NCI-H1417 treated with DMSO at 0.1 percent for 48 hours (cell line): Measurements from ENCODE around the gene SS18.

Source experiments
- DNase-seq: peaks from one replicate; lab custom pipeline; 2025; lab: John Stamatoyannopoulos, UW

SS18 gene

DNA sequence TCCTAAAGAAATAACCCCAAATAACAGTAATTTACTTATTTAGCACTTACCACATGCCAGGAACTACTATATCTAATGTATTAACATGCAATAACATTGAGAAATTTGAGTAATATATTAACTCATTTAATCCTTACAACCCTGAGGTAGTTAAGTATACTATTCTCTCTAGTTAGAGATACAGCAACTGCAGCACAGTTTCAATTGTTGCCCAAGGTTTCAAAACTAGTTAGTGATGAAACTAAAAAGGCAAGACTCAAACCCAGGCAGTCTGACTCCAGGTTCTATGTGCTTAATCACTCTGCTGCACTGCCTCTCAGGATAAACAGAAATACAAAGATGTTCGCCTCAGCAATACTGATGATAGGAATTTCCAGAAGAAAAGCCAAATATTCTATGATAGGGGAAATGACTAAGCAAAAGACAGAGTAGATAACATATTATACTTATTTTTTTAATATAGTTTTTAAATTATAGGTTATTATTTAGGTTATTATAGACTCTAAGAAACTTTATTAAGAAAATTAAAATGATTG, 88.0 kb downstream of the SS18 start:
- DNase-seq, result no peak

GRCh38 chr18:25998461-25998860, 92.0 kb downstream of the SS18 start:
- no peak for DNase-seq

DNA sequence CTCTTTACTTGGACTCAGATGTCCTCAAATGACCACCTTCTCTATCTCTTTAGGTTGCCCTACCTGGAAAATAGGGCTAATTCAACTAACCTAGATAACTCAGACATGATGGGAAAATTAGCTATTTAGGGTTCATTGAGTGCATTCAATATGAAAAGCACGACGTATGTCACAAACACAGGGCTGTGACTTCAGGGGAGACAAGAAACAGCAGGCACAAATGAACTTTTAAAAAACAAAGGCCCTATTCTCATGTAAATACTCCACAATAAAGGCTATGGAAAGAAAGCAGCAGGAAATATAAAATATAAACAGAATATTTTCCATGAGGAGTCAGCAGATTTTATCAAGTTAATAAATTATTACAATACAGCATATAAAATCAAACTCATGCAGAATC, 97.8 kb downstream of the SS18 start:
- DNase-seq, result no peak

GRCh38 chr18:25990473-25990872, 99.9 kb downstream of the SS18 start:
- no peak for DNase-seq

GRCh38 chr18:25985707-25986394, 104.6 kb downstream of the SS18 start:
- DNase-seq, result no peak

DNA sequence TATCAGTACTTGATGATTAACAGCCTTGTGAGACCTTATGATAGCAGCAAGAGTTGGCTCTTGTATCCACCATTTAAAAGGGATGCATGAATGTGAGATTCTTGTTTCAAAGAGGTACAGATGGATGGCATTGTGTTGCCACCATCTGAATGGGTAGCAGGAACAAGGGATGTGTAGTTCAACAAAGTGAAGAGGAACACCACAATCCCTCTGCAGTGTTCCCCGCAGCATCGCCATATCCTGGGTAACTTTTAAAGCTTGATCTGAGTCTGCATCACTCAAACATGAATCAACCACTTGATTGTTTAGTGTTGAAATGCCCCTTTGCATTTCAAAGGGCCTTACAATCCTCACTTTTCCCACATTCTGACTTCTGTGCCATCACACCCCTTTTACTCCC, 106.7 kb downstream of the SS18 start:
- no peak for DNase-seq

- no peak for DNase-seq
Measured at GRCh38 chr18:25982961-25983360, 107.5 kb downstream of the SS18 start.

DNA sequence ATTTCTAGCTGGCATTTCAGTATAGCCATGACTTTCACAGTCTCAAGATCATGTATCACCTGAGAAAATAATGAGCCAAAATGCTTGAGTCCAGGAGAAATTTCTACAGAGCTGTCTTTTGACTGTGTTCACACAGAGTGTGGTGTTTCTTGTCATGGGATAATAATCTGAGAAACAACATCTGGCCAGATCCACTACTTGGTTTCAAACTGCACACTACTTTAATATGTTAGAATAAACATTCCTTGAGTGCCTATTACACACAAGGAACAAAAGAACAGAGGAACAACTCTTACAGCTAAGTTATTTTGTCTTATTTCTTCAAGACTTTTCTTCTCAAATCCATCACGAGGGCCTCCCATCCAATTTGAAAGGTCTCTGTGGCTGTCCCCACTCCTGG, 108.3 kb downstream of the SS18 start:
- DNase-seq, result no peak

- DNase-seq, result no peak
Measured at GRCh38 chr18:25979369-25980040, 110.9 kb downstream of the SS18 start.

- no peak for DNase-seq
Measured at GRCh38 chr18:25976554-25976953, 113.9 kb downstream of the SS18 start.

GRCh38 chr18:25974630-25975077, 115.8 kb downstream of the SS18 start:
- no peak for DNase-seq
